Natural killer cell treated with Interleukin-12 subunit alpha and Interleukin-12 subunit beta and Interleukin-15 and Interleukin-18, amount 100 ng/mL, for 72 hours (primary cell): ENCODE results near the gene SMIM41. TPM values are rescaled to one million over a fixed set of nuclear protein-coding genes. Genes with fewer than 3 reads are reported as not detected.
A peak's percentile ranks its signal among the peaks of the same experiment; 100 is the strongest.

Experiments used
- ATAC-seq, 2 donors: fragments of 150-1000 bp; cut with Tn5 transposase in 1 of 2; sonication (Bioruptor Pico), chemical (Tn5 transposase) in 1 of 2; 2 replicates each; pipeline ENCODE4 v1.10.0; 2021
- DNase-seq: peaks from one replicate; pipeline ENCODE4 v3.0.0; 2022; ENCODE audit warnings: low spot score
- H3K27ac Mint-ChIP-seq, 2 donors: 1 replicate in 1 of 2; 2 replicates in 1 of 2; pipeline ENCODE4 v1.8.0; 2022; ENCODE audit warnings: mixed read lengths in 2 of 2, mild to moderate bottlenecking in 1 of 2, moderate library complexity in 1 of 2
- H3K27me3 Mint-ChIP-seq, 2 donors: 1 replicate in 1 of 2; 2 replicates in 1 of 2; pipeline ENCODE4 v1.8.0; 2022; ENCODE audit warnings: mixed read lengths in 2 of 2
- H3K36me3 Mint-ChIP-seq: one replicate; pipeline ENCODE4 v1.8.0; 2022; ENCODE audit warnings: mixed read lengths
- H3K4me1 Mint-ChIP-seq, 2 donors: 1 replicate in 1 of 2; 2 replicates in 1 of 2; pipeline ENCODE4 v1.8.0; 2022; ENCODE audit warnings: low read depth in 2 of 2, mixed read lengths in 2 of 2, mild to moderate bottlenecking in 1 of 2
- H3K4me3 Mint-ChIP-seq: one replicate; pipeline ENCODE4 v1.8.0; 2022; ENCODE audit warnings: mixed read lengths
- H3K9me3 Mint-ChIP-seq: 2 replicates; pipeline ENCODE4 v1.8.0; 2022; ENCODE audit warnings: mixed read lengths
- total RNA-seq, 2 donors: library from RNA; stranded (reverse); gene quantifications; one replicate each; pipeline ENCODE4 v1.2.3, GENCODE V29; 2022

SMIM41 gene
- total RNA-seq, 2 donors from 2014 or later, result not detected

DNA sequence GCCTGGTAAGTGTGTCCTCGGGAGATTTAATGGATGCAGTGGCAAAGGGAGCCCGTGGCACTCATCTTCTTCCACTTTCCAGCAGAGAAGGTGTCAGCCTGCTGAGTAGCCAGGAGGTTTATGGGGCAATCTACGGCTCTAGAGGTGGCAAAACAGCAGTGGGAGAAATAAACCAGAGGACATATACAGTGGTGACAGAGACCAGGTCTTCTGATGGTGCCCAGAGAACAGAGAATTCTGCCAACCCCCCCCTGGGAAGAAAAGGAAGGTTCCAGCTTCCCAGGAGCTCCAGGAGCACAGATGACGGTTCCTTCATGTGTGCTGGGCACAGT lies 43.0 kb downstream of the SMIM41 start:
- Mint-ChIP-seq H3K4me3 (no peak overlapping the region), H3K4me1 (no peaks in the 10 kb centered on the region), H3K36me3 (no peaks in the 10 kb centered on the region), H3K27ac (no peak overlapping the region), H3K27me3 (peaks cover 20 to 23% of the 10 kb centered on the region in 2 donors), H3K9me3 (no peaks in the 10 kb centered on the region)
- no peak for ATAC-seq
- no peak for DNase-seq

GRCh38 chr12:52122904-52123303 lies 43.4 kb downstream of the SMIM41 start:
- DNase-seq, result no peak
- Mint-ChIP-seq H3K4me1 (no peaks in the 10 kb centered on the region), H3K9me3 (no peaks in the 10 kb centered on the region), H3K36me3 (no peaks in the 10 kb centered on the region), H3K27me3 (peaks cover 24 to 26% of the 10 kb centered on the region in 2 donors), H3K27ac (no peak overlapping the region), H3K4me3 (no peak overlapping the region)
- no peak for ATAC-seq

DNA sequence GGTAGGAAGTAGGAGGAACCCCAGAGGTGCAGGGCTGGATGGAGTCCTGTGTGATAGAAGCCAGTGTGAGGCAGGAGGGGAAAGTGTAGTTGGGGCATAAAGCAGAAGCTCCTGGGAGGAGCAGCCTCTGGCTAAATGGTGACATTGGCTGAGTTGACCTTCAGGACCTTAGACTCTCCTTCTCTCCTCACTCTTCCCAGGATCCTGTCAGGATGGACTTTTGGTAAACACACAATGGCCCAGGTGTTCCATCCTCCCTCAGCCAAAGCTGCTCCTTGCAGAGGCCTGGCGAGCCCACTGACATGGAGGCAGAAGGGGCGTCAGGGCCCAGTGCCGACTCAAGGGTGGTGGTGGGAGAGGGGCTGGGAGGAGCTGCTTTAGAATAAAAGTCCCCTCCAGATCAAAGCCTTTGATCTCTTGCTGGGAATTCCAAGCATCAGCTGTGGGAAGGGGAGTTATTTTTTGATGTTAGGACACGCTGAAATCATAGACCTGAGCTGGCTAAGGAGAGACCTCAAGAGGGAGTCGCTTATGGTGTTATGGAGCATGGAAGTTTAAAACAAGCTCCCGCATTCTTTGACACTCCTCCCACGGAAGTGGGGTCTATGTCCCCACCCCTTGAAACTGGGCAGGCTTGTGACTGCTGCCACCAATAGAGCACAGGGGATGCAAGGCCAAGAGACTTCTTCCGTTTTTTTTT lies 44.1 kb downstream of the SMIM41 start:
- Mint-ChIP-seq H3K27ac (no peak overlapping the region), H3K27me3 (peaks cover 28% of the 10 kb centered on the region in 2 donors), H3K36me3 (no peaks in the 10 kb centered on the region), H3K4me1 (no peaks in the 10 kb centered on the region), H3K4me3 (no peak overlapping the region), H3K9me3 (no peaks in the 10 kb centered on the region)
- ATAC-seq (no peak), DNase-seq (no peak)

DNA sequence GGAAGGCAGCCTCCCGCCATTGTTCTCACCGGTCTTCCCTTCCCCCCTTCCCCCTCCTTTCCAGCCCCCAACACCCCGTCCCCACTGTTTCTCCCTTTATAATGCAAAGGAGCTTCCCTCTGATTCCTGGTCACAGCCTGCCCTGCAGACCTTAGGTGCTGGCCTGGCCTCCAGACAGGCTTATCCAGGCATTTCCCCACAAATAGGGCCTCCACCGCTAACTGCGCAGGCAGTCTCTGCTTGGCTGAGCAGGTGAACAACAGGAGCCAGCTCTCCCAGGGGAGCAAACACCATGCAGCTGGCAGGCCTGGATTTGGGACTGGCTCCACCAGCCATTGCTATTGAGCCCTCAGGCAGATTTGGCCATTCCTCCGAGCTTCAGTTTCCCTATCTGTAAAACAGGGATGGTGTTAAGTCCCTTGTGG lies 46.0 kb downstream of the SMIM41 start:
- ATAC-seq (no peak), DNase-seq (no peak)
- Mint-ChIP-seq H3K4me3 (no peak overlapping the region), H3K36me3 (no peaks in the 10 kb centered on the region), H3K9me3 (no peaks in the 10 kb centered on the region), H3K4me1 (no peaks in the 10 kb centered on the region), H3K27ac (no peak overlapping the region), H3K27me3 (peaks cover 22 to 28% of the 10 kb centered on the region in 2 donors)

- H3K27me3 Mint-ChIP-seq, result peaks cover 21 to 28% of the 10 kb centered on the region in 2 donors
- no peak for ATAC-seq
- DNase-seq, result no peak
- no peaks in the 10 kb centered on the region for H3K36me3 Mint-ChIP-seq
- no peak overlapping the region for H3K4me3 Mint-ChIP-seq
- H3K9me3 Mint-ChIP-seq, result no peaks in the 10 kb centered on the region
- no peak overlapping the region for H3K27ac Mint-ChIP-seq
- H3K4me1 Mint-ChIP-seq, result no peaks in the 10 kb centered on the region
Measured at GRCh38 chr12:52126050-52126604, 46.6 kb downstream of the SMIM41 start.

GRCh38 chr12:52126605-52127578 lies 47.4 kb downstream of the SMIM41 start:
- ATAC-seq (no peak), DNase-seq (no peak)
- peaks cover 22 to 23% of the 10 kb centered on the region in 2 donors for H3K27me3 Mint-ChIP-seq

GRCh38 chr12:52127683-52128450 lies 48.4 kb downstream of the SMIM41 start:
- no peaks in the 10 kb centered on the region for H3K36me3 Mint-ChIP-seq
- ATAC-seq (no peak), DNase-seq (no peak)

More at GRCh38 chr12:52126605-52127578, 47.4 kb downstream of the SMIM41 start:
- H3K9me3 Mint-ChIP-seq, result no peaks in the 10 kb centered on the region
- H3K36me3 Mint-ChIP-seq, result no peaks in the 10 kb centered on the region
- H3K4me3 Mint-ChIP-seq, result no peak overlapping the region
- H3K4me1 Mint-ChIP-seq, result no peaks in the 10 kb centered on the region
- no peak overlapping the region for H3K27ac Mint-ChIP-seq

DNA sequence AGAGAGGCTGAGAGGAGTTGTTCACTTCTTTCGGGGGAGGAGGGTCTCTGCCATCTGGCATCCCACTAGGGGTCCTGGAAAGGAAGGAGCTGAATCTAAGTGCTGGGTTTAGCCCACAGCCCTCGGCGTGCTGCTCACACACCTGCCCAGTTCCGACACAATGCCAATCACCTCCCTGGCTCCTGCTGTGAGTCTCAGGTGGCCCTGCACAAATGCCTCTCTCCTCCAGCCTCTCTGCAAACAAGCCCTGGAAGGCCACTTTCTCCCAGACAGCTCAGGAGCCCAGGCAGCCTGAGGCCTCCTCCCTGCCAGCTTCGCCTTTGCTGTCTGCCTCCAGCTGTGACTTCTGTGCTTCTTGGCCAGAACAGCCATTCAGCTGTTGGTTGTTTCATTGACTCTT lies 51.2 kb downstream of the SMIM41 start:
- Mint-ChIP-seq H3K4me1 (no peaks in the 10 kb centered on the region), H3K27ac (no peak overlapping the region), H3K27me3 (peaks cover 16 to 20% of the 10 kb centered on the region in 2 donors), H3K4me3 (no peak overlapping the region), H3K9me3 (no peaks in the 10 kb centered on the region), H3K36me3 (no peaks in the 10 kb centered on the region)
- no peak for ATAC-seq
- no peak for DNase-seq

More at GRCh38 chr12:52127683-52128450, 48.4 kb downstream of the SMIM41 start:
- no peak overlapping the region for H3K27ac Mint-ChIP-seq
- no peaks in the 10 kb centered on the region for H3K9me3 Mint-ChIP-seq
- peaks cover 16 to 18% of the 10 kb centered on the region in 2 donors for H3K27me3 Mint-ChIP-seq
- no peaks in the 10 kb centered on the region for H3K4me1 Mint-ChIP-seq
- H3K4me3 Mint-ChIP-seq, result no peak overlapping the region

DNA sequence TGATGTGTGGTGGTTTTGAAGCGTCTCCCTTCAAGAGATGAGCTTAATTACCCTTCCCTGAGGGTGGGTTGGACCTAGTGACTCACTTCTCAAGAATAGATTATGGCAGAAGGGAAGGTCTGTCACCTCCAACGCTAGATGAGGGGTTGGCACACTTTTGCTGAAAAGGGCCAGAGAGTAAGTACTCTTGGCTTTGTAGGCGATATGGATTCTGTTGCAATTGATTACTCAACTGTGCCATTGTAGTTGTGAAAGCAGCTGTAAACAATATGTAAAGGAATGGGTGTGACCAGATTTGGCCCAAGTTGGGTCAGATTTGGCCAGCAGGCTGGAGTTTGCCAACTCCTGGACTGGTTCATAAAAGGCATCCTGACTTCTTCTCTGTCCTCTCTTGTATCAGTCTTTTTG lies 53.3 kb downstream of the SMIM41 start:
- DNase-seq, result peak; percentile 41
- H3K27ac Mint-ChIP-seq, result no peak overlapping the region
- no peak for ATAC-seq
- H3K4me3 Mint-ChIP-seq, result no peak overlapping the region
- H3K27me3 Mint-ChIP-seq, result peaks cover 14 to 15% of the 10 kb centered on the region in 2 donors
- H3K4me1 Mint-ChIP-seq, result no peaks in the 10 kb centered on the region
- H3K36me3 Mint-ChIP-seq, result no peaks in the 10 kb centered on the region
- H3K9me3 Mint-ChIP-seq, result no peaks in the 10 kb centered on the region

- H3K4me1 Mint-ChIP-seq, result no peaks in the 10 kb centered on the region
- H3K36me3 Mint-ChIP-seq, result no peaks in the 10 kb centered on the region
- DNase-seq (no peak), ATAC-seq (no peak)
- H3K27me3 Mint-ChIP-seq, result peaks cover 8 to 12% of the 10 kb centered on the region in 2 donors
- H3K4me3 Mint-ChIP-seq, result no peak overlapping the region
- no peaks in the 10 kb centered on the region for H3K9me3 Mint-ChIP-seq
- H3K27ac Mint-ChIP-seq, result no peak overlapping the region
Measured at GRCh38 chr12:52137746-52138145, 58.2 kb downstream of the SMIM41 start.

GRCh38 chr12:52139147-52139546 lies 59.6 kb downstream of the SMIM41 start:
- DNase-seq (no peak), ATAC-seq (no peak)
- H3K4me1 Mint-ChIP-seq, result no peaks in the 10 kb centered on the region
- H3K27ac Mint-ChIP-seq, result no peak overlapping the region
- H3K9me3 Mint-ChIP-seq, result no peaks in the 10 kb centered on the region
- peaks cover 8 to 12% of the 10 kb centered on the region in 2 donors for H3K27me3 Mint-ChIP-seq
- no peaks in the 10 kb centered on the region for H3K36me3 Mint-ChIP-seq
- no peak overlapping the region for H3K4me3 Mint-ChIP-seq

GRCh38 chr12:52139579-52140062 lies 60.1 kb downstream of the SMIM41 start:
- Mint-ChIP-seq H3K9me3 (no peaks in the 10 kb centered on the region), H3K4me1 (no peaks in the 10 kb centered on the region), H3K27me3 (peaks cover 8 to 10% of the 10 kb centered on the region in 2 donors), H3K4me3 (no peak overlapping the region), H3K36me3 (no peaks in the 10 kb centered on the region), H3K27ac (no peak overlapping the region)
- no peak for ATAC-seq
- DNase-seq, result no peak

GRCh38 chr12:52141306-52141705 lies 61.8 kb downstream of the SMIM41 start:
- Mint-ChIP-seq H3K9me3 (no peaks in the 10 kb centered on the region), H3K27me3 (peaks cover 4 to 7% of the 10 kb centered on the region in 2 donors), H3K4me1 (no peaks in the 10 kb centered on the region), H3K36me3 (no peaks in the 10 kb centered on the region), H3K4me3 (no peak overlapping the region), H3K27ac (no peak overlapping the region)
- DNase-seq (no peak), ATAC-seq (no peak)
